Measurements from ENCODE around the gene MOG. TPM values are rescaled to one million over a fixed set of nuclear protein-coding genes. Genes with fewer than 3 reads are reported as not detected.

Gene MOG
- total and polyA plus RNA-seq, 2 experiments from 2014 or later: 0.55 to 2.5 TPM

DNA sequence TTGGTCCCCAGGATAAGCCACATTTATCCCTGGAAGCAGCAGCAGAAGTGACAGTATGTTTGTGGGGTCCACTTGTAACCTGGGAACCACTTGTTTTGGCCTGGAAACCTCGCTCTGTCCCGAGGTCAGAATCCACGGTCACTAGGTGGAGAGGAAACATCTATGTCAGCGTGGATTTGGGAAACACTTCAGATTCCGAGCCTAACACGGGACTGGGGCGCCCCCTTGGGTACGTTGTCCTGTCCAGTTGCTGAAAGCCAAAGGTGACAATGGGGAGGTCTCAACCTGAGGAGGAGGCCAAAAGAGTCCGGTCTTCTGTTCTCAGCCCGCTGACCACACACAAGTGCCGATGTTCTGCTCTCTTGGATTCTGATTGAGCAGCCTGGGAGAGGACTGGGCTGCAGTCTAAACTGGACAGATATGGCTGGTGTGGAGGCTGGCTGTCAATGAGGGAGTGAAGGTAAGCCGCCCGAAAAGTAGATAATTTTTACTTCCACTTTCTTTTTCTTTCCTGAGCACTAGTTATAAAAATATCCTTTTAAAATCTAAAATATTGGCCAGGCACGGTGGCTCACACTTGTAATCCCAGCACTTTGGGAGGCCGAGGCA lies 28.9 kb downstream of the MOG start:
- H3K9me2 ChIP-seq (ENCODE audit: insufficient read depth): no peaks in the 10 kb centered on the region
- DNase-seq (ENCODE audit: low spot score): peak; percentile 85
- H3K4me1 ChIP-seq (ENCODE audit: insufficient read depth): peaks cover 12% of the 10 kb centered on the region
- Mint-ChIP-seq H3K4me3 (no peak overlapping the region), H3K27me3 (ENCODE audit: insufficient read depth, low read depth, poor library complexity) (peaks cover 8% of the 10 kb centered on the region), H3K36me3 (ENCODE audit: low read depth) (peaks cover 4% of the 10 kb centered on the region; the same call in 1 of the 3 replicates), H3K27ac (peak overlapping the region; percentile 34; the same call in 1 of the 2 replicates), H3K4me1 (peaks cover 12% of the 10 kb centered on the region; the same call in 2 of the 3 replicates), H3K9me3 (peaks cover 5% of the 10 kb centered on the region)
- TF ChIP-seq, protein P1, sequence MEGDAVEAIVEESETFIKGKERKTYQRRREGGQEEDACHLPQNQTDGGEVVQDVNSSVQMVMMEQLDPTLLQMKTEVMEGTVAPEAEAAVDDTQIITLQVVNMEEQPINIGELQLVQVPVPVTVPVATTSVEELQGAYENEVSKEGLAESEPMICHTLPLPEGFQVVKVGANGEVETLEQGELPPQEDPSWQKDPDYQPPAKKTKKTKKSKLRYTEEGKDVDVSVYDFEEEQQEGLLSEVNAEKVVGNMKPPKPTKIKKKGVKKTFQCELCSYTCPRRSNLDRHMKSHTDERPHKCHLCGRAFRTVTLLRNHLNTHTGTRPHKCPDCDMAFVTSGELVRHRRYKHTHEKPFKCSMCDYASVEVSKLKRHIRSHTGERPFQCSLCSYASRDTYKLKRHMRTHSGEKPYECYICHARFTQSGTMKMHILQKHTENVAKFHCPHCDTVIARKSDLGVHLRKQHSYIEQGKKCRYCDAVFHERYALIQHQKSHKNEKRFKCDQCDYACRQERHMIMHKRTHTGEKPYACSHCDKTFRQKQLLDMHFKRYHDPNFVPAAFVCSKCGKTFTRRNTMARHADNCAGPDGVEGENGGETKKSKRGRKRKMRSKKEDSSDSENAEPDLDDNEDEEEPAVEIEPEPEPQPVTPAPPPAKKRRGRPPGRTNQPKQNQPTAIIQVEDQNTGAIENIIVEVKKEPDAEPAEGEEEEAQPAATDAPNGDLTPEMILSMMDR (conservative IDR thresholded peaks at IDR 0.05; ENCODE audit: low read depth in 2 of 2): peak; percentile 86 to 98
- TF ChIP-seq, protein P2, sequence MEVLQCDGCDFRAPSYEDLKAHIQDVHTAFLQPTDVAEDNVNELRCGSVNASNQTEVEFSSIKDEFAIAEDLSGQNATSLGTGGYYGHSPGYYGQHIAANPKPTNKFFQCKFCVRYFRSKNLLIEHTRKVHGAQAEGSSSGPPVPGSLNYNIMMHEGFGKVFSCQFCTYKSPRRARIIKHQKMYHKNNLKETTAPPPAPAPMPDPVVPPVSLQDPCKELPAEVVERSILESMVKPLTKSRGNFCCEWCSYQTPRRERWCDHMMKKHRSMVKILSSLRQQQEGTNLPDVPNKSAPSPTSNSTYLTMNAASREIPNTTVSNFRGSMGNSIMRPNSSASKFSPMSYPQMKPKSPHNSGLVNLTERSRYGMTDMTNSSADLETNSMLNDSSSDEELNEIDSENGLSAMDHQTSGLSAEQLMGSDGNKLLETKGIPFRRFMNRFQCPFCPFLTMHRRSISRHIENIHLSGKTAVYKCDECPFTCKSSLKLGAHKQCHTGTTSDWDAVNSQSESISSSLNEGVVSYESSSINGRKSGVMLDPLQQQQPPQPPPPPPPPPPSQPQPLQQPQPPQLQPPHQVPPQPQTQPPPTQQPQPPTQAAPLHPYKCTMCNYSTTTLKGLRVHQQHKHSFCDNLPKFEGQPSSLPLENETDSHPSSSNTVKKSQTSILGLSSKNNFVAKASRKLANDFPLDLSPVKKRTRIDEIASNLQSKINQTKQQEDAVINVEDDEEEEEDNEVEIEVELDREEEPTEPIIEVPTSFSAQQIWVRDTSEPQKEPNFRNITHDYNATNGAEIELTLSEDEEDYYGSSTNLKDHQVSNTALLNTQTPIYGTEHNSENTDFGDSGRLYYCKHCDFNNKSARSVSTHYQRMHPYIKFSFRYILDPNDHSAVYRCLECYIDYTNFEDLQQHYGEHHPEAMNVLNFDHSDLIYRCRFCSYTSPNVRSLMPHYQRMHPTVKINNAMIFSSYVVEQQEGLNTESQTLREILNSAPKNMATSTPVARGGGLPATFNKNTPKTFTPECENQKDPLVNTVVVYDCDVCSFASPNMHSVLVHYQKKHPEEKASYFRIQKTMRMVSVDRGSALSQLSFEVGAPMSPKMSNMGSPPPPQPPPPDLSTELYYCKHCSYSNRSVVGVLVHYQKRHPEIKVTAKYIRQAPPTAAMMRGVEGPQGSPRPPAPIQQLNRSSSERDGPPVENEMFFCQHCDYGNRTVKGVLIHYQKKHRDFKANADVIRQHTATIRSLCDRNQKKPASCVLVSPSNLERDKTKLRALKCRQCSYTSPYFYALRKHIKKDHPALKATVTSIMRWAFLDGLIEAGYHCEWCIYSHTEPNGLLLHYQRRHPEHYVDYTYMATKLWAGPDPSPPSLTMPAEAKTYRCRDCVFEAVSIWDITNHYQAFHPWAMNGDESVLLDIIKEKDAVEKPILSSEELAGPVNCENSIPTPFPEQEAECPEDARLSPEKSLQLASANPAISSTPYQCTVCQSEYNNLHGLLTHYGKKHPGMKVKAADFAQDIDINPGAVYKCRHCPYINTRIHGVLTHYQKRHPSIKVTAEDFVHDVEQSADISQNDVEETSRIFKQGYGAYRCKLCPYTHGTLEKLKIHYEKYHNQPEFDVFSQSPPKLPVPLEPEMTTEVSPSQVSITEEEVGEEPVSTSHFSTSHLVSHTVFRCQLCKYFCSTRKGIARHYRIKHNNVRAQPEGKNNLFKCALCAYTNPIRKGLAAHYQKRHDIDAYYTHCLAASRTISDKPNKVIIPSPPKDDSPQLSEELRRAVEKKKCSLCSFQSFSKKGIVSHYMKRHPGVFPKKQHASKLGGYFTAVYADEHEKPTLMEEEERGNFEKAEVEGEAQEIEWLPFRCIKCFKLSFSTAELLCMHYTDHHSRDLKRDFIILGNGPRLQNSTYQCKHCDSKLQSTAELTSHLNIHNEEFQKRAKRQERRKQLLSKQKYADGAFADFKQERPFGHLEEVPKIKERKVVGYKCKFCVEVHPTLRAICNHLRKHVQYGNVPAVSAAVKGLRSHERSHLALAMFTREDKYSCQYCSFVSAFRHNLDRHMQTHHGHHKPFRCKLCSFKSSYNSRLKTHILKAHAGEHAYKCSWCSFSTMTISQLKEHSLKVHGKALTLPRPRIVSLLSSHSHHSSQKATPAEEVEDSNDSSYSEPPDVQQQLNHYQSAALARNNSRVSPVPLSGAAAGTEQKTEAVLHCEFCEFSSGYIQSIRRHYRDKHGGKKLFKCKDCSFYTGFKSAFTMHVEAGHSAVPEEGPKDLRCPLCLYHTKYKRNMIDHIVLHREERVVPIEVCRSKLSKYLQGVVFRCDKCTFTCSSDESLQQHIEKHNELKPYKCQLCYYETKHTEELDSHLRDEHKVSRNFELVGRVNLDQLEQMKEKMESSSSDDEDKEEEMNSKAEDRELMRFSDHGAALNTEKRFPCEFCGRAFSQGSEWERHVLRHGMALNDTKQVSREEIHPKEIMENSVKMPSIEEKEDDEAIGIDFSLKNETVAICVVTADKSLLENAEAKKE (CRISPR knock-in tag; IDR thresholded peaks at IDR 0.05): no peak
- no peak overlapping the region for H3K4me3 ChIP-seq
- 0 out of 2 replicates have a peak, but pooled peaks cover 2% of the 10 kb centered on the region for H3F3A ChIP-seq (replicated peaks; ENCODE audit: low read depth)
- no peaks in the 10 kb centered on the region for H3K27me3 ChIP-seq (ENCODE audit: insufficient read depth)
- no peaks in the 10 kb centered on the region for H3K36me3 ChIP-seq (ENCODE audit: insufficient read depth)
- no peaks in the 10 kb centered on the region for H4K20me1 ChIP-seq (replicated peaks; ENCODE audit: insufficient read depth)
- peak; percentile 90 for ATAC-seq
- H3K27ac ChIP-seq (ENCODE audit: low read depth): no peak overlapping the region
- peak overlapping the region; percentile 64 for H2AFZ ChIP-seq
- no peaks in the 10 kb centered on the region for H3K79me2 ChIP-seq (replicated peaks; ENCODE audit: insufficient read depth)
- no peak overlapping the region for H3K4me2 ChIP-seq
